ENCODE data around the gene LRRC46. TPM values are rescaled to one million over a fixed set of nuclear protein-coding genes. Genes with fewer than 3 reads are reported as not detected.

Gene LRRC46
- total and polyA plus RNA-seq, 10 of the 15 experiments (the other 5 are each of a cell fraction or from before 2014, with no cell fraction given): 0.15 to 1.8 (median 0.38) TPM; not detected in 1

- DNase-seq (ENCODE audit: low read depth, low spot score) (no peak), FAIRE-seq (no peak), ATAC-seq (no peak)
- H2AFZ ChIP-seq (ENCODE audit: control insufficient read depth, low read depth, low read length): no peak overlapping the region
- H3K9ac ChIP-seq (ENCODE audit: control insufficient read depth, insufficient read depth, low read length): no peak overlapping the region
- H3K79me2 ChIP-seq (ENCODE audit: control insufficient read depth, insufficient read depth, low read length): no peaks in the 10 kb centered on the region
- SMC1A ChIA-PET (ENCODE audit: uncharacterized antibody, unreplicated experiment): interaction anchor here (0.6 kb wide), 1 partner anchor 159 kb away, joined by 3 read pairs; no protein-coding TSS in a partner anchor
- H3K4me2 ChIP-seq (ENCODE audit: control insufficient read depth, insufficient read depth): no peak overlapping the region
- H3K36me3 ChIP-seq (ENCODE audit: control insufficient read depth in 2 of 2, insufficient read depth in 2 of 2, low read length in 1 of 2): no peaks in the 10 kb centered on the region
- POLR2A ChIA-PET: interaction anchor here (0.5 kb wide), 1 partner anchor 150 kb away, joined by 5 read pairs; no protein-coding TSS in a partner anchor
- no peaks in the 10 kb centered on the region for H3K4me1 ChIP-seq (ENCODE audit: control insufficient read depth, insufficient read depth, low read length)
- peaks cover 4 to 7% of the 10 kb centered on the region in 2 experiments for H3K27me3 ChIP-seq (replicated peaks in 1 of 2; ENCODE audit: control insufficient read depth in 2 of 2, insufficient read depth in 2 of 2, low read length in 1 of 2)
- in situ Hi-C loops (cut with MboI): no loop called here
- intact Hi-C loops (cut with micrococcal nuclease; ENCODE audit: unreplicated experiment): no loop called here
- RAD21 ChIA-PET (ENCODE audit: unreplicated experiment): interaction anchor here (1.1 kb wide), 1 partner anchor 94 kb away, joined by 3 read pairs; no protein-coding TSS in a partner anchor
- no peak overlapping the region for H3K4me3 ChIP-seq
- CTCF ChIA-PET: interaction anchor here (1.5 kb wide), 1 partner anchor 60 kb away, joined by 3 read pairs; no protein-coding TSS in a partner anchor
- no peaks in the 10 kb centered on the region for H4K20me1 ChIP-seq (ENCODE audit: control insufficient read depth, insufficient read depth)
- no peaks in the 10 kb centered on the region for H3K9me3 ChIP-seq (replicated peaks; ENCODE audit: control insufficient read depth, insufficient read depth, low read length)
- no peak overlapping the region for H3K27ac ChIP-seq (ENCODE audit: control insufficient read depth, insufficient read depth)
- no TSS peak for BruUV-seq (replicated peaks)
- under 1% methylated on average over 6 of the region's 6 CpGs for WGBS (ENCODE audit: insufficient coverage, insufficient replicate concordance, low lambda C conversion rate, missing lambda C conversion rate)
- TF ChIP-seq, protein P1, sequence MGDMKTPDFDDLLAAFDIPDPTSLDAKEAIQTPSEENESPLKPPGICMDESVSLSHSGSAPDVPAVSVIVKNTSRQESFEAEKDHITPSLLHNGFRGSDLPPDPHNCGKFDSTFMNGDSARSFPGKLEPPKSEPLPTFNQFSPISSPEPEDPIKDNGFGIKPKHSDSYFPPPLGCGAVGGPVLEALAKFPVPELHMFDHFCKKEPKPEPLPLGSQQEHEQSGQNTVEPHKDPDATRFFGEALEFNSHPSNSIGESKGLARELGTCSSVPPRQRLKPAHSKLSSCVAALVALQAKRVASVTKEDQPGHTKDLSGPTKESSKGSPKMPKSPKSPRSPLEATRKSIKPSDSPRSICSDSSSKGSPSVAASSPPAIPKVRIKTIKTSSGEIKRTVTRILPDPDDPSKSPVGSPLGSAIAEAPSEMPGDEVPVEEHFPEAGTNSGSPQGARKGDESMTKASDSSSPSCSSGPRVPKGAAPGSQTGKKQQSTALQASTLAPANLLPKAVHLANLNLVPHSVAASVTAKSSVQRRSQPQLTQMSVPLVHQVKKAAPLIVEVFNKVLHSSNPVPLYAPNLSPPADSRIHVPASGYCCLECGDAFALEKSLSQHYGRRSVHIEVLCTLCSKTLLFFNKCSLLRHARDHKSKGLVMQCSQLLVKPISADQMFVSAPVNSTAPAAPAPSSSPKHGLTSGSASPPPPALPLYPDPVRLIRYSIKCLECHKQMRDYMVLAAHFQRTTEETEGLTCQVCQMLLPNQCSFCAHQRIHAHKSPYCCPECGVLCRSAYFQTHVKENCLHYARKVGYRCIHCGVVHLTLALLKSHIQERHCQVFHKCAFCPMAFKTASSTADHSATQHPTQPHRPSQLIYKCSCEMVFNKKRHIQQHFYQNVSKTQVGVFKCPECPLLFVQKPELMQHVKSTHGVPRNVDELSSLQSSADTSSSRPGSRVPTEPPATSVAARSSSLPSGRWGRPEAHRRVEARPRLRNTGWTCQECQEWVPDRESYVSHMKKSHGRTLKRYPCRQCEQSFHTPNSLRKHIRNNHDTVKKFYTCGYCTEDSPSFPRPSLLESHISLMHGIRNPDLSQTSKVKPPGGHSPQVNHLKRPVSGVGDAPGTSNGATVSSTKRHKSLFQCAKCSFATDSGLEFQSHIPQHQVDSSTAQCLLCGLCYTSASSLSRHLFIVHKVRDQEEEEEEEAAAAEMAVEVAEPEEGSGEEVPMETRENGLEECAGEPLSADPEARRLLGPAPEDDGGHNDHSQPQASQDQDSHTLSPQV (IDR thresholded peaks at IDR 0.05): no peak
- no peak for TF ChIP-seq EZH2 (IDR thresholded peaks at IDR 0.05; ENCODE audit: borderline replicate concordance, control insufficient read depth, low read depth, low read length)
- TF ChIP-seq, protein P2, sequence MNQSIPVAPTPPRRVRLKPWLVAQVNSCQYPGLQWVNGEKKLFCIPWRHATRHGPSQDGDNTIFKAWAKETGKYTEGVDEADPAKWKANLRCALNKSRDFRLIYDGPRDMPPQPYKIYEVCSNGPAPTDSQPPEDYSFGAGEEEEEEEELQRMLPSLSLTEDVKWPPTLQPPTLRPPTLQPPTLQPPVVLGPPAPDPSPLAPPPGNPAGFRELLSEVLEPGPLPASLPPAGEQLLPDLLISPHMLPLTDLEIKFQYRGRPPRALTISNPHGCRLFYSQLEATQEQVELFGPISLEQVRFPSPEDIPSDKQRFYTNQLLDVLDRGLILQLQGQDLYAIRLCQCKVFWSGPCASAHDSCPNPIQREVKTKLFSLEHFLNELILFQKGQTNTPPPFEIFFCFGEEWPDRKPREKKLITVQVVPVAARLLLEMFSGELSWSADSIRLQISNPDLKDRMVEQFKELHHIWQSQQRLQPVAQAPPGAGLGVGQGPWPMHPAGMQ (IDR thresholded peaks at IDR 0.05; ENCODE audit: borderline replicate concordance): no peak
- TF ChIP-seq NR2C1 (IDR thresholded peaks at IDR 0.05): no peak
- TF ChIP-seq PML (IDR thresholded peaks at IDR 0.05; ENCODE audit: low read length): no peak
- TF ChIP-seq FOXM1 (IDR thresholded peaks at IDR 0.05; ENCODE audit: low read depth, low read length): no peak
- TF ChIP-seq SUZ12 (IDR thresholded peaks at IDR 0.05; ENCODE audit: unreplicated experiment): no peak
- TF ChIP-seq NFXL1 (IDR thresholded peaks at IDR 0.05; ENCODE audit: borderline replicate concordance): no peak
- TF ChIP-seq, protein P3, sequence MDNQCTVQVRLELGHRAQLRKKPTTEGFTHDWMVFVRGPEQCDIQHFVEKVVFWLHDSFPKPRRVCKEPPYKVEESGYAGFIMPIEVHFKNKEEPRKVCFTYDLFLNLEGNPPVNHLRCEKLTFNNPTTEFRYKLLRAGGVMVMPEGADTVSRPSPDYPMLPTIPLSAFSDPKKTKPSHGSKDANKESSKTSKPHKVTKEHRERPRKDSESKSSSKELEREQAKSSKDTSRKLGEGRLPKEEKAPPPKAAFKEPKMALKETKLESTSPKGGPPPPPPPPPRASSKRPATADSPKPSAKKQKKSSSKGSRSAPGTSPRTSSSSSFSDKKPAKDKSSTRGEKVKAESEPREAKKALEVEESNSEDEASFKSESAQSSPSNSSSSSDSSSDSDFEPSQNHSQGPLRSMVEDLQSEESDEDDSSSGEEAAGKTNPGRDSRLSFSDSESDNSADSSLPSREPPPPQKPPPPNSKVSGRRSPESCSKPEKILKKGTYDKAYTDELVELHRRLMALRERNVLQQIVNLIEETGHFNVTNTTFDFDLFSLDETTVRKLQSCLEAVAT (IDR thresholded peaks at IDR 0.05): no peak
- TF ChIP-seq PAX8 (IDR thresholded peaks at IDR 0.05): no peak
- TF ChIP-seq, protein P4, sequence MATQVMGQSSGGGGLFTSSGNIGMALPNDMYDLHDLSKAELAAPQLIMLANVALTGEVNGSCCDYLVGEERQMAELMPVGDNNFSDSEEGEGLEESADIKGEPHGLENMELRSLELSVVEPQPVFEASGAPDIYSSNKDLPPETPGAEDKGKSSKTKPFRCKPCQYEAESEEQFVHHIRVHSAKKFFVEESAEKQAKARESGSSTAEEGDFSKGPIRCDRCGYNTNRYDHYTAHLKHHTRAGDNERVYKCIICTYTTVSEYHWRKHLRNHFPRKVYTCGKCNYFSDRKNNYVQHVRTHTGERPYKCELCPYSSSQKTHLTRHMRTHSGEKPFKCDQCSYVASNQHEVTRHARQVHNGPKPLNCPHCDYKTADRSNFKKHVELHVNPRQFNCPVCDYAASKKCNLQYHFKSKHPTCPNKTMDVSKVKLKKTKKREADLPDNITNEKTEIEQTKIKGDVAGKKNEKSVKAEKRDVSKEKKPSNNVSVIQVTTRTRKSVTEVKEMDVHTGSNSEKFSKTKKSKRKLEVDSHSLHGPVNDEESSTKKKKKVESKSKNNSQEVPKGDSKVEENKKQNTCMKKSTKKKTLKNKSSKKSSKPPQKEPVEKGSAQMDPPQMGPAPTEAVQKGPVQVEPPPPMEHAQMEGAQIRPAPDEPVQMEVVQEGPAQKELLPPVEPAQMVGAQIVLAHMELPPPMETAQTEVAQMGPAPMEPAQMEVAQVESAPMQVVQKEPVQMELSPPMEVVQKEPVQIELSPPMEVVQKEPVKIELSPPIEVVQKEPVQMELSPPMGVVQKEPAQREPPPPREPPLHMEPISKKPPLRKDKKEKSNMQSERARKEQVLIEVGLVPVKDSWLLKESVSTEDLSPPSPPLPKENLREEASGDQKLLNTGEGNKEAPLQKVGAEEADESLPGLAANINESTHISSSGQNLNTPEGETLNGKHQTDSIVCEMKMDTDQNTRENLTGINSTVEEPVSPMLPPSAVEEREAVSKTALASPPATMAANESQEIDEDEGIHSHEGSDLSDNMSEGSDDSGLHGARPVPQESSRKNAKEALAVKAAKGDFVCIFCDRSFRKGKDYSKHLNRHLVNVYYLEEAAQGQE (IDR thresholded peaks at IDR 0.05; ENCODE audit: low read depth, low read length): no peak
- TF ChIP-seq CBFB (IDR thresholded peaks at IDR 0.05; ENCODE audit: low read depth): no peak
- TF ChIP-seq FOS (IDR thresholded peaks at IDR 0.05; ENCODE audit: borderline replicate concordance, extremely low read depth, insufficient read length): no peak
- no peak for TF ChIP-seq LARP7 (IDR thresholded peaks at IDR 0.05)
Observed at GRCh38 chr17:47792979-47793378, 38.5 kb upstream of the LRRC46 start.
